HCT116 (cell line): ENCODE data around the gene LGALS9. TPM values are rescaled to one million over a fixed set of nuclear protein-coding genes. Genes with fewer than 3 reads are reported as not detected.

Source experiments
- ATAC-seq: fragments of 200-7000 bp; cut with Tn5 transposase; 2 replicates; pipeline ENCODE4 v1.9.1; 2020; ENCODE audit warnings: mild to moderate bottlenecking, moderate library complexity
- BruUV-seq: library from RNA; stranded (reverse); fragments of 400-500 nt; replicated peaks from 2 replicates; lab custom pipeline; 2021; lab: Mats Ljungman, UMichigan
- CTCF ChIA-PET: fragments of 300-600 bp; sonication (Branson Sonifier 250); formaldehyde crosslinking; loops from one replicate; lab custom pipeline; 2021; ENCODE audit warnings: antibody characterized with exemption; lab: Charles Lee
- POLR2A ChIA-PET: fragments of 300-600, 350-600 bp; sonication (Branson Sonifier 250); formaldehyde crosslinking; loops from one replicate; lab custom pipeline; 2021; ENCODE audit warnings: antibody characterized with exemption; lab: Charles Lee
- RAD21 ChIA-PET, 2 experiments: fragments of 300-600 bp; sonication (Branson Sonifier 250); formaldehyde crosslinking; loops; one replicate each; lab custom pipeline; 2023; ENCODE audit warnings: low total read pairs in 2 of 2; ENCODE audit not compliant: uncharacterized antibody in 2 of 2, unreplicated experiment in 2 of 2, low non-redundant PET in 1 of 2; lab: Charles Lee
- DNase-seq: peaks from one replicate; pipeline ENCODE4 v3.0.0-alpha.2; 2010; ENCODE audit warnings: low read depth, low spot score
- H2AFZ ChIP-seq: fragments of 200-600 bp; shearing (Covaris generic), sonication (generic); 2 replicates; pipeline ENCODE4 v1.6.1; 2017; ENCODE audit warnings: low read depth, mixed run types, mixed read lengths, antibody characterized with exemption, low read length; ENCODE audit not compliant: poor library complexity, severe bottlenecking
- H3K27ac ChIP-seq: 2 replicates; pipeline ENCODE4 v1.5.1; 2012; ENCODE audit warnings: low read depth, low read length
- H3K27me3 ChIP-seq: fragments of 200-600 bp; sonication (generic); 2 replicates; pipeline ENCODE4 v1.6.1; 2016; ENCODE audit warnings: mixed run types, low read length, mixed read lengths; ENCODE audit not compliant: insufficient read depth
- H3K36me3 ChIP-seq, 2 experiments: fragments of 200-500 bp in 1 of 2; fragments of 200-600 bp in 1 of 2; sonication (Bioruptor generic) in 1 of 2; sonication (generic) in 1 of 2; 2 replicates each; pipeline versions ENCODE4 v1.5.1 to v1.6.1; 2014 to 2016; ENCODE audit warnings: low read length in 2 of 2, inconsistent platforms in 1 of 2, mixed read lengths in 1 of 2, mixed run types in 1 of 2; ENCODE audit not compliant: insufficient read depth in 2 of 2, control insufficient read depth in 1 of 2
- H3K4me1 ChIP-seq, 2 experiments: fragments of 200-600 bp in 1 of 2; sonication (generic) in 1 of 2; 2 replicates each; pipeline versions ENCODE4 v1.5.1 to v1.6.1; 2012 to 2017; ENCODE audit warnings: low read length in 2 of 2, inconsistent platforms in 1 of 2, mild to moderate bottlenecking in 1 of 2, mixed read lengths in 1 of 2, mixed run types in 1 of 2, moderate library complexity in 1 of 2; ENCODE audit not compliant: insufficient read depth in 2 of 2, control insufficient read depth in 1 of 2
- H3K4me2 ChIP-seq: fragments of 200-600 bp; sonication (generic); 2 replicates; pipeline ENCODE4 v1.6.1; 2017; ENCODE audit warnings: mixed run types, low read length, mixed read lengths
- H3K4me3 ChIP-seq, 2 experiments: fragments of 200-600 bp in 1 of 2; sonication (generic) in 1 of 2; replicated peaks in 1 of 2; 2 replicates each; pipeline ENCODE4 v1.5.1; 2011 to 2016; ENCODE audit warnings: low read length in 2 of 2, control low read depth in 1 of 2, low read depth in 1 of 2, mild to moderate bottlenecking in 1 of 2, mixed read lengths in 1 of 2, mixed run types in 1 of 2
- H3K79me2 ChIP-seq: fragments of 200-600 bp; sonication (generic); 2 replicates; pipeline ENCODE4 v1.6.1; 2017; ENCODE audit warnings: mild to moderate bottlenecking, mixed run types, low read length, moderate library complexity, mixed read lengths; ENCODE audit not compliant: insufficient read depth
- H3K9ac ChIP-seq: fragments of 200-600 bp; sonication (generic); 2 replicates; pipeline ENCODE4 v1.6.1; 2016; ENCODE audit warnings: low read length, mixed read lengths
- H3K9me2 ChIP-seq: fragments of 200-600 bp; sonication (generic), shearing (Covaris generic); 2 replicates; pipeline ENCODE4 v1.6.1; 2017; ENCODE audit warnings: mixed run types, mild to moderate bottlenecking, moderate library complexity; ENCODE audit not compliant: insufficient read depth
- H3K9me3 ChIP-seq, 2 experiments: fragments of 200-500 bp in 1 of 2; fragments of 200-600 bp in 1 of 2; sonication (Bioruptor generic) in 1 of 2; sonication (generic) in 1 of 2; 2 replicates each; pipeline ENCODE4 v1.6.1; 2014 to 2017; ENCODE audit warnings: low read length in 2 of 2, mixed read lengths in 2 of 2, inconsistent platforms in 1 of 2, low read depth in 1 of 2, mild to moderate bottlenecking in 1 of 2, mixed run types in 1 of 2, moderate library complexity in 1 of 2; ENCODE audit not compliant: control insufficient read depth in 1 of 2, insufficient read depth in 1 of 2
- H4K20me1 ChIP-seq: fragments of 200-600 bp; sonication (generic), shearing (Covaris generic); 2 replicates; pipeline ENCODE4 v1.6.1; 2017; ENCODE audit warnings: mixed run types, mild to moderate bottlenecking, moderate library complexity; ENCODE audit not compliant: insufficient read depth
- CEBPB ChIP-seq: IDR thresholded peaks from 2 replicates; pipeline ENCODE4 v1.6.1; 2012; ENCODE audit warnings: low read depth
- CTCF ChIP-seq, 3 experiments: fragments of 200-600 bp in 1 of 3; sonication (generic) in 1 of 3; IDR thresholded peaks in 2 of 3; conservative IDR thresholded peaks in 1 of 3; 2 replicates each; pipeline ENCODE4 v1.5.1; 2012 to 2017; ENCODE audit warnings: low read depth in 2 of 3, low read length in 2 of 3, antibody characterized with exemption in 1 of 3, borderline replicate concordance in 1 of 3, control low read depth in 1 of 3, mild to moderate bottlenecking in 1 of 3, mixed read lengths in 1 of 3, mixed run types in 1 of 3, moderate library complexity in 1 of 3; ENCODE audit not compliant: insufficient read depth in 1 of 3
- EGR1 ChIP-seq: IDR thresholded peaks from 2 replicates; pipeline ENCODE4 v1.6.1; 2012; ENCODE audit warnings: low read depth
- ELF1 ChIP-seq: IDR thresholded peaks from 2 replicates; pipeline ENCODE4 v1.6.1; 2012; ENCODE audit warnings: low read depth, borderline replicate concordance
- EZH2 ChIP-seq: fragments of 200-600 bp; sonication (generic); IDR thresholded peaks from 2 replicates; pipeline ENCODE4 v1.6.1; 2017; ENCODE audit warnings: antibody characterized with exemption, mixed run types
- EZH2phosphoT487 ChIP-seq: fragments of 200-600 bp; IDR thresholded peaks from 2 replicates; pipeline ENCODE4 v1.6.1; 2018; ENCODE audit warnings: antibody characterized with exemption, borderline replicate concordance
- FOSL1 ChIP-seq: IDR thresholded peaks from 2 replicates; pipeline ENCODE4 v1.6.1; 2012; ENCODE audit warnings: low read depth
- JUND ChIP-seq: IDR thresholded peaks from 2 replicates; pipeline ENCODE4 v1.6.1; 2012
- POLR2A ChIP-seq: IDR thresholded peaks from 2 replicates; pipeline ENCODE4 v1.7.0; 2011; ENCODE audit warnings: borderline replicate concordance; ENCODE audit not compliant: insufficient read depth, insufficient read length; ENCODE audit errors: extremely low read depth
- REST ChIP-seq: IDR thresholded peaks from 2 replicates; pipeline ENCODE4 v1.6.1; 2012; ENCODE audit warnings: low read depth
- SIN3A ChIP-seq: IDR thresholded peaks from 2 replicates; pipeline ENCODE4 v1.6.1; 2012; ENCODE audit warnings: low read depth
- SP1 ChIP-seq: IDR thresholded peaks from 2 replicates; pipeline ENCODE4 v1.6.1; 2012; ENCODE audit warnings: low read depth
- SRF ChIP-seq: IDR thresholded peaks from 2 replicates; pipeline ENCODE4 v1.6.1; 2012; ENCODE audit warnings: low read depth
- TCF7L2 ChIP-seq: IDR thresholded peaks from 2 replicates; pipeline ENCODE4 v1.7.0; 2011; ENCODE audit warnings: borderline replicate concordance, inconsistent platforms; ENCODE audit not compliant: insufficient read depth, insufficient read length; ENCODE audit errors: extremely low read depth
- ZFX ChIP-seq: fragments of 450-650 bp; IDR thresholded peaks from 2 replicates; pipeline ENCODE4 v1.6.1; 2017
- ZNF274 ChIP-seq: fragments of 200-500 bp; sonication (Bioruptor generic); IDR thresholded peaks from 2 replicates; pipeline ENCODE4 v1.6.1; 2014; ENCODE audit warnings: mild to moderate bottlenecking, low read depth, low read length, inconsistent platforms
- intact Hi-C: fragments of 100-400 bp; cut with micrococcal nuclease; formaldehyde crosslinking; loops from 2 replicates; pipeline ENCODE4 v1.10.0; 2022
- total RNA-seq: library from RNA; stranded (reverse); gene quantifications from one replicate; pipeline ENCODE4 v1.2.1, GENCODE V29; 2021; ENCODE audit not compliant: unreplicated experiment
- TF ChIP-seq, protein P1 (sequence below): IDR thresholded peaks from 2 replicates; pipeline ENCODE4 v1.6.1; 2012
- TF ChIP-seq, protein P2 (sequence below): IDR thresholded peaks from 2 replicates; pipeline ENCODE4 v1.6.1; 2012

LGALS9 gene
- total RNA-seq, 1 experiment from 2014 or later = 1.9 TPM

DNA sequence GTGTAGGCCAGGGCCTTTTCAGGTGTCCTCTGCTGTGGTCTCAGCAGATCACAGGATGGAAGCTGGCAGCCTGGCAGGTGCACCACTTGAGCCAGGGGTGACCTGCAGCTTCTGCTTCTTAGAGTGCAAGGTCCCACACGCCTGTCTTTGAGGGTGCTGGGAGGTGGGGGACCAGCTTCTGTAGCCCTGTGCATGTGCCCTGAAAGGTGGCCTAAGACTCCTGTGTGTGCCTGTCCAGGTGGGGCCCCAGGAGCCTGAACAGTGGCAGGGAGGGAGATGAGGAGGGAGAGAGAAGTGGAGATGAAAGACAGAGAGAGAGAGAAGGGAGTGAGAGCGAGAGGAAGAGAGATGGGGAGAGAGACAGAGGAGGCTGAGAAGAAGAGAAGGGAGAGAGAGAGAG is 46.2 kb downstream of the LGALS9 start:
- Histone ChIP-seq H3K4me3 (no peak overlapping the region), H3K4me2 (no peak overlapping the region), H3K79me2 (no peaks in the 10 kb centered on the region), H3K27ac (no peak overlapping the region), H3K9ac (no peak overlapping the region), H3K9me3 (no peaks in the 10 kb centered on the region), H3K27me3 (no peaks in the 10 kb centered on the region), H3K4me1 (peaks cover 0 to 3% of the 10 kb centered on the region in 2 experiments; a peak in 1 of 4 replicates), H4K20me1 (no peaks in the 10 kb centered on the region), H3K36me3 (no peaks in the 10 kb centered on the region), H2AFZ (no peak overlapping the region), H3K9me2 (no peaks in the 10 kb centered on the region)
- POLR2A ChIA-PET = no interaction called here
- intact Hi-C loops = no loop called here
- DNase-seq (no peak), ATAC-seq (no peak)
- CTCF ChIA-PET = no interaction called here
- BruUV-seq = no TSS peak
- TF ChIP-seq ELF1 (no peak), TCF7L2 (no peak), EGR1 (no peak), CTCF (IDR thresholded peaks at IDR 0.05 in 2 of 3, conservative IDR thresholded peaks at IDR 0.05 in 1 of 3; ENCODE audit: borderline replicate concordance in 1 of 3, insufficient read depth in 1 of 3, low read depth in 2 of 3, low read length in 2 of 3) (no peak), ZNF274 (no peak), ZFX (no peak), REST (no peak), POLR2A (no peak), EZH2phosphoT487 (no peak), EZH2 (no peak), SIN3A (no peak), SRF (no peak), CEBPB (no peak), FOSL1 (no peak), SP1 (no peak), JUND (no peak)
- TF ChIP-seq, protein P1, sequence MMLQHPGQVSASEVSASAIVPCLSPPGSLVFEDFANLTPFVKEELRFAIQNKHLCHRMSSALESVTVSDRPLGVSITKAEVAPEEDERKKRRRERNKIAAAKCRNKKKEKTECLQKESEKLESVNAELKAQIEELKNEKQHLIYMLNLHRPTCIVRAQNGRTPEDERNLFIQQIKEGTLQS = no peak
- TF ChIP-seq, protein P2, sequence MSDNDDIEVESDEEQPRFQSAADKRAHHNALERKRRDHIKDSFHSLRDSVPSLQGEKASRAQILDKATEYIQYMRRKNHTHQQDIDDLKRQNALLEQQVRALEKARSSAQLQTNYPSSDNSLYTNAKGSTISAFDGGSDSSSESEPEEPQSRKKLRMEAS = no peak
- RAD21 ChIA-PET = no interaction called here
